HFFc6 (cell line): ENCODE measurements around the gene AP4M1. TPM values are rescaled to one million over a fixed set of nuclear protein-coding genes. Genes with fewer than 3 reads are reported as not detected.

Experiments used
- DNase-seq: peaks from one replicate; pipeline ENCODE4 v3.0.0-alpha.2; 2018
- H3K27ac Mint-ChIP-seq: 2 replicates; pipeline ENCODE4 v1.8.0; 2020; ENCODE audit warnings: mild to moderate bottlenecking, mixed read lengths
- H3K27me3 Mint-ChIP-seq: 2 replicates; pipeline ENCODE4 v1.8.0; 2021; ENCODE audit warnings: mild to moderate bottlenecking, moderate library complexity, mixed read lengths; ENCODE audit not compliant: insufficient read depth
- H3K36me3 Mint-ChIP-seq: 2 replicates; pipeline ENCODE4 v1.8.0; 2021; ENCODE audit warnings: low read depth, mixed read lengths
- H3K4me1 Mint-ChIP-seq: 2 replicates; pipeline ENCODE4 v1.8.0; 2020; ENCODE audit warnings: low read depth, mixed read lengths
- H3K4me3 Mint-ChIP-seq: 2 replicates; pipeline ENCODE4 v1.8.0; 2020; ENCODE audit warnings: mild to moderate bottlenecking, moderate library complexity, mixed read lengths
- H3K9me3 Mint-ChIP-seq: 2 replicates; pipeline ENCODE4 v1.8.0; 2020; ENCODE audit warnings: mild to moderate bottlenecking, mixed read lengths
- long read RNA-seq: library from polyadenylated mRNA; unstranded; transcript quantifications from one replicate; pipeline ENCODE4 v2.0.0, GENCODE V29; 2019
- total RNA-seq, 6 experiments: library from RNA; stranded (reverse); fragmentation: NEBNext Ultra II Directional; extraction: Animal tissue kit (Norgen Biotek cat#: 25700); gene quantifications; 2 replicates in 1 of 6; 3 replicates in 5 of 6; pipeline ENCODE4 v1.2.3, GENCODE V29; 2021
- TF ChIP-seq, protein P1 (sequence below): fragments of 200-600 bp; sonication (generic); IDR thresholded peaks from 2 replicates; pipeline ENCODE4 v1.5.0; 2021; ENCODE audit warnings: antibody characterized with exemption, mild to moderate bottlenecking

Gene AP4M1, protein sequence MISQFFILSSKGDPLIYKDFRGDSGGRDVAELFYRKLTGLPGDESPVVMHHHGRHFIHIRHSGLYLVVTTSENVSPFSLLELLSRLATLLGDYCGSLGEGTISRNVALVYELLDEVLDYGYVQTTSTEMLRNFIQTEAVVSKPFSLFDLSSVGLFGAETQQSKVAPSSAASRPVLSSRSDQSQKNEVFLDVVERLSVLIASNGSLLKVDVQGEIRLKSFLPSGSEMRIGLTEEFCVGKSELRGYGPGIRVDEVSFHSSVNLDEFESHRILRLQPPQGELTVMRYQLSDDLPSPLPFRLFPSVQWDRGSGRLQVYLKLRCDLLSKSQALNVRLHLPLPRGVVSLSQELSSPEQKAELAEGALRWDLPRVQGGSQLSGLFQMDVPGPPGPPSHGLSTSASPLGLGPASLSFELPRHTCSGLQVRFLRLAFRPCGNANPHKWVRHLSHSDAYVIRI
- 10 to 100 TPM; 20.2 to 24.5 (median 21.9) TPM for total RNA-seq
- long read RNA-seq, transcript AP4M1-201 (15 exons, 1,817 nt) = major isoform, 19 of 44 reads
- long read RNA-seq, transcript AP4M1-205 (14 exons, 1,814 nt) = minor isoform, 6 of 44 reads
- long read RNA-seq, partial matches to known transcripts = 6 of 44 reads
- long read RNA-seq, other reads (novel, unspliced or antisense) = 13 of 44 reads

DNA sequence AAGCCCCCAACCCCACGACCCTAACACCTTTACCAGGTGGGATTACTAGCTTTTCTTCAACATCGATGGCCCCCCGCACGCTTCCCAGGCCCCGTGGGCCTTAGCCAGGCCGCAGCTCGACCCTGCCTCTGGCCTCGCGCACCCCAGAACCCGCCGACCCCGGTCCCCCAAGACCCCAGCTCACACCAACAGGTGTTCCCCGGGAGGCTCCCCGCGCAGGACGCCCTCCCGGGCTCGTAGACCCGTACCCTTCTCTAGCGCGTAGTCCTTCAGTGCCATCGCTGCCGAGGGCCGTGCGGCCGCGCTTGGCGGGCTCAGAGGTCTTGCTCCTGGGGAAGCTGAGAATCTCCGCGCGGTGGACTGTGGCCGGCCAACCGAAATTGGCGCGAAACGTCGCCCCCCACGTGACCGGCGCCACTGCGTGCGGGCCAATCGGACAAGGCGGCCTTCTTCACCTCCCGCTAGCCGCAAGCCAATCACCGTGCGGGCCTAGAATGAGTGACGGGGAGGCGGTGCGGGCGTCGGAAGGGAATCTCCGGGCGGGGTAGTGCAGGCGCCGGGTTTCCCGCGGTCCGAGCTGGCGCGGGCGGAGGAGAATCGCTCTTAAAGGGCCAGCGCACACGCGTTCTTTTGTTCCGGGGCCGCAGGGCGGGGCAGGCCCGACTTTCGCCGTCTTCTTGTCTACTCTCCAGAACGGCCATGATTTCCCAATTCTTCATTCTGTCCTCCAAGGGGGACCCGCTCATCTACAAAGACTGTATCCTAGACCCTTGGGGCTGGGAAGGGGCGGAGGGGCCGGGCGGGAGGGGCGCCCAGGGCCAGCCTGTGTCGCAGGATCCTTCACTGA, at the start of gene AP4M1, which contains the start of gene MCM7:
Gene AP4M1, plus strand, starts transcription at position 628 of the 847 bp plus-strand sequence. Its CDS starts 72 bp downstream, at position 700.
Gene MCM7, minus strand, starts transcription at position 382 of the 847 bp plus-strand sequence. Its CDS starts 103 bp downstream, at position 279.
- peak within 1 kb of the TSS; percentile 90 for H3K4me3 Mint-ChIP-seq
- peaks cover 45% of the 10 kb centered on the region for H3K4me1 Mint-ChIP-seq
- no peaks in the 10 kb centered on the region for H3K9me3 Mint-ChIP-seq
- H3K27ac Mint-ChIP-seq = peak within 1 kb of the TSS; percentile 91
- peak; percentile 99 for DNase-seq
- H3K36me3 Mint-ChIP-seq = peaks cover 47% of the 10 kb centered on the region
- TF ChIP-seq, protein P1, sequence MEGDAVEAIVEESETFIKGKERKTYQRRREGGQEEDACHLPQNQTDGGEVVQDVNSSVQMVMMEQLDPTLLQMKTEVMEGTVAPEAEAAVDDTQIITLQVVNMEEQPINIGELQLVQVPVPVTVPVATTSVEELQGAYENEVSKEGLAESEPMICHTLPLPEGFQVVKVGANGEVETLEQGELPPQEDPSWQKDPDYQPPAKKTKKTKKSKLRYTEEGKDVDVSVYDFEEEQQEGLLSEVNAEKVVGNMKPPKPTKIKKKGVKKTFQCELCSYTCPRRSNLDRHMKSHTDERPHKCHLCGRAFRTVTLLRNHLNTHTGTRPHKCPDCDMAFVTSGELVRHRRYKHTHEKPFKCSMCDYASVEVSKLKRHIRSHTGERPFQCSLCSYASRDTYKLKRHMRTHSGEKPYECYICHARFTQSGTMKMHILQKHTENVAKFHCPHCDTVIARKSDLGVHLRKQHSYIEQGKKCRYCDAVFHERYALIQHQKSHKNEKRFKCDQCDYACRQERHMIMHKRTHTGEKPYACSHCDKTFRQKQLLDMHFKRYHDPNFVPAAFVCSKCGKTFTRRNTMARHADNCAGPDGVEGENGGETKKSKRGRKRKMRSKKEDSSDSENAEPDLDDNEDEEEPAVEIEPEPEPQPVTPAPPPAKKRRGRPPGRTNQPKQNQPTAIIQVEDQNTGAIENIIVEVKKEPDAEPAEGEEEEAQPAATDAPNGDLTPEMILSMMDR = 0 out of 2 replicates have a peak, but pooled peaks have one; percentile 3
- peaks cover 2% of the 10 kb centered on the region for H3K27me3 Mint-ChIP-seq

DNA sequence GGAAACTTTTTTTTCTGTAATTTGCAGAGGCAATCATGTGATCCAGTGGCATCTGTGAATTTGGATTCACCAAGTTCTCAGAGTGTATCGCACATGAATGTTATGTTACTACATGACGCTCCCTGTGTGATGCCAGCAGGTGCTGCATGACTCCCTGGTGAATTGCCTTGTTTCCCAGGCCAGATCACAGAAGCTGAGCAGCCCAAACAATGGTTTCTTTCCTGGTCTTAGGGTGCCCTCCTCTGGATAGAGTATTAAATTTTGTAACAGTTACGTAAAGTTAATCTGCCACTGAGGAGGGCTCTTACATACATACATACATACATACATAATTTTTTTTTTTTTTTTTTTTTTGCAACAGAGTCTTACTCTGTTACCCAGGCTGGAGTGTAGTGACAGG, 48.2 kb upstream of the AP4M1 start:
- TF ChIP-seq, protein P1 = peak; percentile 68
- H3K4me1 Mint-ChIP-seq = peaks cover 25% of the 10 kb centered on the region
- no peaks in the 10 kb centered on the region for H3K9me3 Mint-ChIP-seq
- H3K27me3 Mint-ChIP-seq = no peaks in the 10 kb centered on the region; the same call in 1 of the 2 replicates
- H3K4me3 Mint-ChIP-seq = no peak overlapping the region
- H3K27ac Mint-ChIP-seq = no peak overlapping the region
- peak; percentile 77 for DNase-seq
- no peaks in the 10 kb centered on the region; the same call in 1 of the 2 replicates for H3K36me3 Mint-ChIP-seq

DNA sequence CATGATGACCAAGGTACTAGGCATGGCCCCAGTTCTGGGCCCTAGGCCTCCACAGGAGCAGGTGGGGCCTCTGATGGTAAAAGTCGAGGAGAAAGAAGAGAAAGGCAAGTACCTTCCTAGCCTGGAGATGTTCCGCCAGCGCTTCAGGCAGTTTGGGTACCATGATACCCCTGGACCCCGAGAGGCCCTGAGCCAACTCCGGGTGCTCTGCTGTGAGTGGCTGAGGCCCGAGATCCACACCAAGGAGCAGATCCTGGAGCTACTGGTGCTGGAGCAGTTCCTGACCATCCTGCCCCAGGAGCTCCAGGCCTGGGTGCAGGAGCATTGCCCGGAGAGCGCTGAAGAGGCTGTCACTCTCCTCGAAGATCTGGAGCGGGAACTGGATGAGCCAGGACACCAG, 44.4 kb upstream of the AP4M1 start:
- no peak overlapping the region for H3K4me3 Mint-ChIP-seq
- H3K4me1 Mint-ChIP-seq = no peaks in the 10 kb centered on the region
- TF ChIP-seq, protein P1 = no peak
- peaks cover 13% of the 10 kb centered on the region for H3K36me3 Mint-ChIP-seq
- DNase-seq = no peak
- H3K27ac Mint-ChIP-seq = no peak overlapping the region
- H3K9me3 Mint-ChIP-seq = no peaks in the 10 kb centered on the region
- peaks cover 3% of the 10 kb centered on the region for H3K27me3 Mint-ChIP-seq

DNA sequence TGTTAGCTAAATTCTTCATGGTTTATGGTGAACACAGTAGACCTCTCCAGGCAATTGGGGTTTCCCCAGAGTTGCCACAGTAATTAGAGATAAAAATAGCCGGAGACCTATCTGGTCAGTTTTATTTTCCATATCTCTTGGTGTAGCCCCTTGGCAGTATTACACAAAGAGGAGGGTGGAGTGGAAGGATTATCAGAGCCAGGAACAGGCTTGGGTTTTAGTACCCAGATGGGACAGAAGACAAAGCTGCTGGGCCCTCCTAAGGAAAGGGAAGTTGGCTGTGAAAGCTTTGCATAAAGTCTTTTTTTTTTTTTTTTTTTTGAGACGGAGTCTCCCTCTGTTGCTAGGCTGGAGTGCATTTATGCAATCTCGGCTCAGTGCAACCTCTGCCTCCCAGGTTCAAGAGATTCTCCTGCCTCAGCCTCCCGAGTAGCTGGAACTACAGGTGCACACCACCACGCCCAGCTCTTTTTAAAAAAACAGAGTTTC, 42.1 kb upstream of the AP4M1 start:
- Mint-ChIP-seq H3K27me3 (peaks cover 3% of the 10 kb centered on the region), H3K36me3 (peaks cover 23% of the 10 kb centered on the region), H3K9me3 (no peaks in the 10 kb centered on the region), H3K4me3 (no peak overlapping the region), H3K4me1 (no peaks in the 10 kb centered on the region), H3K27ac (no peak overlapping the region)
- TF ChIP-seq, protein P1 = no peak
- no peak for DNase-seq
